Testis (tissue), 3 donors: ENCODE measurements around the gene WASF2. TPM values are rescaled to one million over a fixed set of nuclear protein-coding genes. Genes with fewer than 3 reads are reported as not detected.

Source experiments
- DNase-seq: peaks from one replicate; pipeline ENCODE4 v3.0.0-alpha.2; 2019
- H3K27ac ChIP-seq, 2 donors: fragments of 200-600 bp; sonication (generic); one replicate each; pipeline ENCODE4 v1.5.1; 2019
- H3K27me3 ChIP-seq: fragments of 200-600 bp; sonication (generic); one replicate; pipeline ENCODE4 v1.5.1; 2019
- H3K36me3 ChIP-seq: fragments of 200-600 bp; sonication (generic); one replicate; pipeline ENCODE4 v1.5.1; 2017; ENCODE audit warnings: low read depth; ENCODE audit errors: missing control alignments
- H3K4me1 ChIP-seq: fragments of 200-600 bp; sonication (generic); one replicate; pipeline ENCODE4 v1.5.1; 2019
- H3K4me3 ChIP-seq, 2 donors: fragments of 200-600 bp; sonication (generic); one replicate each; pipeline ENCODE4 v1.5.1; 2017 to 2019
- H3K9me3 ChIP-seq: fragments of 200-600 bp; sonication (generic); one replicate; pipeline ENCODE4 v1.5.1; 2017
- CTCF ChIP-seq, 3 experiments: fragments of 450-650 bp in 2 of 3; fragments of 200-600 bp in 1 of 3; sonication (generic) in 1 of 3; IDR thresholded peaks; one replicate each; pipeline ENCODE4 v1.5.1; 2016 to 2019; ENCODE audit warnings: antibody characterized with exemption in 3 of 3, mild to moderate bottlenecking in 2 of 3, moderate library complexity in 1 of 3
- POLR2A ChIP-seq: fragments of 450-650 bp; IDR thresholded peaks from one replicate; pipeline ENCODE4 v1.6.1; 2017; ENCODE audit warnings: antibody characterized with exemption, mild to moderate bottlenecking, moderate library complexity
- WGBS, 2 donors: methylation state at CpG; one replicate each; pipeline ENCODE4 v1.1.5; 2018; 5-methylcytosine and 5-hydroxymethylcytosine counted together
- intact Hi-C: fragments of 100-400 bp; cut with DNase I; formaldehyde crosslinking; loops from one replicate; pipeline ENCODE4 v1.15.1; 2023; ENCODE audit warnings: low total_unique reads
- polyA plus RNA-seq: library from polyadenylated mRNA; stranded (reverse); fragments of 350-450 nt; fragmentation: Illumina TruSeq; extraction: RNeasy Lipid Tissue Mini Kit (QIAGEN cat#74804); gene quantifications from one replicate; pipeline ENCODE4 v1.2.3, GENCODE V29; 2014; ENCODE audit warnings: low read depth, low replicate concordance; ENCODE audit not compliant: insufficient read depth
- total RNA-seq, 2 donors: library from RNA; depleted of rRNA; stranded (reverse); fragments of >200 nt; gene quantifications; one replicate each; pipeline ENCODE4 v1.2.3, GENCODE V29; 2016

Gene WASF2
- total and polyA plus RNA-seq, 3 donors from 2014 or later, result 57.8 to 128 (median 58.0) TPM

GRCh38 chr1:27489501-27489972 is 430 bp downstream of the WASF2 start:
- Histone ChIP-seq H3K36me3 (no peaks in the 10 kb centered on the region), H3K9me3 (no peaks in the 10 kb centered on the region), H3K4me1 (peaks cover 33% of the 10 kb centered on the region), H3K27ac (peak overlapping the region; percentile 100), H3K27me3 (no peaks in the 10 kb centered on the region), H3K4me3 (peak overlapping the region; percentile 98 to 100)
- WGBS, 2 donors, result 0% methylated on average over 7 to 9 of the region's 26 CpGs
- TF ChIP-seq CTCF (IDR thresholded peaks at IDR 0.05) (no peak), POLR2A (no peak)
- intact Hi-C loops, result no loop called here
- DNase-seq, result peak; percentile 33

DNA sequence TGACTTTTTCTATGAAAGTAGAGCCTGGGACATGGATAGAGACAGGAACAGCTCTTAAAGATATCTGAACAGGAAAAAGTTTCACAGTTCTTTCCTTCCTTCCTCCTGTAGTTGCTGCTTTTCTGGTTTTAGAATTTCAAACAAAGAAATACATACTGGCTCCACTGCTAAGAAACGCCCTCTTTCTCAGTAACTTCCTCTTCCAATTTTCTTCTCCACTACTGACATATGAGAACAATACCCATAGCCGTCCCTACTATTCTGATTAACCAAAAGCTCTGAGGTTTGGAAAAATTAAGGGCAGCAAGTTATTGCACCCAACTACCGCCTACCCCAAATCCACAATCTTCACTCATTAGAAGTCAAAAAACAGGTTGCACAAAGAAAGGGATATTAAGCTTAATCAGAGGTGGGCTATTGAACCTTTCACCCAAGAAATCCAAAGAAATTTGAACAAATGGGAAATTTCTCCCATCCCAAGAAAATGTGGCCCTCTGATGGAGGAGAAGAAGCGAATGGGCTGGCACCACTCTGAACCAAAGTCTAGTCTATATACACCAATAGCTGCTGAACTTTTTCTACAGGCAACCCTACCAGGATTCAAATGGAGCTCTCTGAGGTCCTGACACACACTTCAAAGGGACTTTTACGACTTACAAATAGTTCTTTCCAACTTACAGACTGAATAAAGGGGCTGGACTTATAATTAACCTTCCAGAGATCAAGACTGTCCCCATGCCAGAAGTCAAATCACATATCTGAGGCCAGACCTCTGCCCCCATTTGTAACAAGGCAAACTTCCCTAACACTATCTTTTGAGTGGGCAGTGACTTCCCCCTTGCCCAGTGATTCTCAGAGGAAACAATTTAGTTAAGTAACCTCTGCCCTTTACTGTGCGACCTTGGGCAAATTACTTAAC is 1.7 kb downstream of the WASF2 start:
- peak overlapping the region; percentile 98 to 100 for H3K4me3 ChIP-seq
- H3K27ac ChIP-seq, result peak overlapping the region; percentile 100
- no peaks in the 10 kb centered on the region for H3K27me3 ChIP-seq
- peak; percentile 3 for DNase-seq
- intact Hi-C loops, result no loop called here
- no peaks in the 10 kb centered on the region for H3K9me3 ChIP-seq
- 6 to 11% methylated on average over 6 of the region's 6 CpGs for WGBS, 2 donors
- no peak for TF ChIP-seq CTCF (IDR thresholded peaks at IDR 0.05)
- no peak for TF ChIP-seq POLR2A
- no peaks in the 10 kb centered on the region for H3K36me3 ChIP-seq
- peaks cover 33% of the 10 kb centered on the region for H3K4me1 ChIP-seq

DNA sequence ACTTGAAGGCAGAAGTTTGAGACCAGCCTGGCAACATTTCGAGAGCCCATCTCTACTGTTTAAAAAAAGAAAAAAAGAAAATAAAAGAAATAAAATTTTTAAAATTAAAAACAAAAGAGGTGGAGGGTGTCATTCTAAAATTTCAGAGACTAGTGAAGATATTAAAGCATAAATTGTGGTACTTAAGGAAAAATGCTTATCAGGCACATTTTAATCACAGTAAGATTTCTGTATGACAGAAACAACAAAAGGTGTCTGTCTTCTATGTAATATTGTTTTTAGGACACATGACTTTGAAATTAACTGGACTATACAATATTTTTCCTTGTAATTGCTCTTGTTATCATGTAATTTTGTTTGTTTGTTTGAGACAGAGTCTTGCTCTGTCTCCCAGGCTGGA is 4.6 kb downstream of the WASF2 start:
- peaks cover 14% of the 10 kb centered on the region for H3K4me1 ChIP-seq
- 90 to 92% methylated on average over 1 of the region's 1 CpG for WGBS, 2 donors
- no peak overlapping the region for H3K4me3 ChIP-seq
- DNase-seq, result no peak
- no peak for TF ChIP-seq POLR2A
- no peak for TF ChIP-seq CTCF (IDR thresholded peaks at IDR 0.05)
- H3K9me3 ChIP-seq, result no peaks in the 10 kb centered on the region
- no peaks in the 10 kb centered on the region for H3K36me3 ChIP-seq
- no peak overlapping the region for H3K27ac ChIP-seq
- intact Hi-C loops, result no loop called here
- H3K27me3 ChIP-seq, result no peaks in the 10 kb centered on the region

- no peak for TF ChIP-seq POLR2A
- TF ChIP-seq CTCF (IDR thresholded peaks at IDR 0.05), result no peak
- Histone ChIP-seq H3K36me3 (no peaks in the 10 kb centered on the region), H3K27ac (no peak overlapping the region), H3K27me3 (no peaks in the 10 kb centered on the region), H3K4me1 (peaks cover 14% of the 10 kb centered on the region), H3K9me3 (no peaks in the 10 kb centered on the region), H3K4me3 (no peak overlapping the region)
- peak; percentile 4 for DNase-seq
- 92 to 97% methylated on average over 2 of the region's 2 CpGs for WGBS, 2 donors
- intact Hi-C loops, result no loop called here
Measured at GRCh38 chr1:27483659-27484058, 6.3 kb downstream of the WASF2 start.
